Measurements from ENCODE around the gene PRR29.
A peak's percentile ranks its signal among the peaks of the same experiment; 100 is the strongest.

- TF ChIP-seq, protein P1, sequence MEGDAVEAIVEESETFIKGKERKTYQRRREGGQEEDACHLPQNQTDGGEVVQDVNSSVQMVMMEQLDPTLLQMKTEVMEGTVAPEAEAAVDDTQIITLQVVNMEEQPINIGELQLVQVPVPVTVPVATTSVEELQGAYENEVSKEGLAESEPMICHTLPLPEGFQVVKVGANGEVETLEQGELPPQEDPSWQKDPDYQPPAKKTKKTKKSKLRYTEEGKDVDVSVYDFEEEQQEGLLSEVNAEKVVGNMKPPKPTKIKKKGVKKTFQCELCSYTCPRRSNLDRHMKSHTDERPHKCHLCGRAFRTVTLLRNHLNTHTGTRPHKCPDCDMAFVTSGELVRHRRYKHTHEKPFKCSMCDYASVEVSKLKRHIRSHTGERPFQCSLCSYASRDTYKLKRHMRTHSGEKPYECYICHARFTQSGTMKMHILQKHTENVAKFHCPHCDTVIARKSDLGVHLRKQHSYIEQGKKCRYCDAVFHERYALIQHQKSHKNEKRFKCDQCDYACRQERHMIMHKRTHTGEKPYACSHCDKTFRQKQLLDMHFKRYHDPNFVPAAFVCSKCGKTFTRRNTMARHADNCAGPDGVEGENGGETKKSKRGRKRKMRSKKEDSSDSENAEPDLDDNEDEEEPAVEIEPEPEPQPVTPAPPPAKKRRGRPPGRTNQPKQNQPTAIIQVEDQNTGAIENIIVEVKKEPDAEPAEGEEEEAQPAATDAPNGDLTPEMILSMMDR (IDR thresholded peaks at IDR 0.05; ENCODE audit: low read length): peak; percentile 31; the same call in 1 of the 2 replicates
- no peak for TF ChIP-seq EZH2 (optimal IDR thresholded peaks at IDR 0.05; ENCODE audit: low read depth, low read length)
These were observed 19.3 kb downstream of the PRR29 start for GRCh38 chr17:64017381-64017980.

Data from MM.1S (cell line).